GM18520 (cell line): Measurements from ENCODE around the gene C17orf113.

Experiments
- ATAC-seq: cut with Tn5 transposase; IDR thresholded peaks from one replicate; pipeline ENCODE4 v1.9.1; 2021; ENCODE audit not compliant: unreplicated experiment

Gene C17orf113

DNA sequence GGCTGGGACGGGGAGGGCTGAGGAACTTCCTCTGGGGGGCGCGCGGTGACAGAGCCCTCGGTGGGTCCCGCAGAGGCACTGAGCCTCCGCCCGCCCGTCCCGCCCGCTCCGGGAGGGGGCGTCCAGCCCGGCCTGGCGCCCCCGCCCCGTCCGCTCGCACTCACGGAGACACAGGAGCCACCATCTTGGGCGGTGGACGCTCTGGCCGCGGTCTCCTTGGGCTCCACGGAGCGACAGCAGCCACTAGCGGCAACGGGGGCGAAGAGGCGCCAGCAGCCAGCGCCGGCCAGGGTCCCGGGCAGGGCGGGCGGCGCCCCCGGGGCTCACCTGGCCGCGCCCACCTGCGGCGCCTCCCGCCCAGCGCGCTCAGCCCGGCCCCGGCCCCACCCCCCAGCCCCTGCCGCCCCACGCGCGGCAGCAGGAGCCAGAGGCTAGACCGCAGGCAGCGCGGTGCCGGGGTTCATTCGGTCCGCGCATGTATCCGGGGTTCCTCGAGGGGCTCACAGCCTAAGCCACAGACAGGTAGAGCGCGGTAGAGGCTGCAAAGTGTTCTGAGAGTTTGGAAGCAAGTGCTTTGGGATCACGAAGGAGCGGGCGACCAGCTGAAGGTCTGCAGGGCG is at the start of gene C17orf113:
C17orf113 (minus strand) TSS at position 209 of the 620 bp plus-strand sequence. CDS start 7,225 bp downstream, outside the sequence.
- ATAC-seq: no peak

DNA sequence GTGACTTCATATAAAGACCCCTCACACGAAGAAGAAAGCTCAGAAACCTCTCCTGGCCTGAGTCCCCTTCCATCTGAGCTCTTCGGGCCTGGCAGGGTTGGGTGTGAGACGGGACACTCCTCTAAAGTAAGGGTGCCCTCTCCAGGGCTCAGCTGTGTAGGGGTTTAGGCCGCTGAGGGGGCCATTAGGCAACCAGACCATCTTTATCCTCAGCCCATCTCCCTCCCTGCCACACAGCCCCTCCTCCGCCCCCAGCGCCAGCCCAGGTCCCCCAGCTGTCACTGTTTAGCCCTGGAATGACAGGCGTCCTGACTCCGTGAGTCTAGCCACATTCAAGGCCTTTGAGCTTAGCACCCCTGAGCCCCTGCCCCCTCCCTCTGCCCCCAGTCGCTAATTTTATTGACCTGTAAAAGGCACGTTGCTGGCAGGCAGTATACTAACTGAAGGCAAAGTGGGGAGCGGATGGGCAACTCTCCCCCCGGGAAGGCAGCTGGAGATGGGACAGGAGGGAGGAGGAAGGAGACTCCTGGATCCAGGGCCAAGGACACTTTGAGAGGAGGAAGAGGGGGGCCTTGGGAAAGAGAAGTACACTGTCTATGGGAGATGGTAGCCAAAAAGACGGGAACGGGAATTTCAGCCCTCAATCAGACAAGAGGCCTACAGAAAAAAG is 48.5 kb upstream of the C17orf113 start:
- ATAC-seq: no peak

DNA sequence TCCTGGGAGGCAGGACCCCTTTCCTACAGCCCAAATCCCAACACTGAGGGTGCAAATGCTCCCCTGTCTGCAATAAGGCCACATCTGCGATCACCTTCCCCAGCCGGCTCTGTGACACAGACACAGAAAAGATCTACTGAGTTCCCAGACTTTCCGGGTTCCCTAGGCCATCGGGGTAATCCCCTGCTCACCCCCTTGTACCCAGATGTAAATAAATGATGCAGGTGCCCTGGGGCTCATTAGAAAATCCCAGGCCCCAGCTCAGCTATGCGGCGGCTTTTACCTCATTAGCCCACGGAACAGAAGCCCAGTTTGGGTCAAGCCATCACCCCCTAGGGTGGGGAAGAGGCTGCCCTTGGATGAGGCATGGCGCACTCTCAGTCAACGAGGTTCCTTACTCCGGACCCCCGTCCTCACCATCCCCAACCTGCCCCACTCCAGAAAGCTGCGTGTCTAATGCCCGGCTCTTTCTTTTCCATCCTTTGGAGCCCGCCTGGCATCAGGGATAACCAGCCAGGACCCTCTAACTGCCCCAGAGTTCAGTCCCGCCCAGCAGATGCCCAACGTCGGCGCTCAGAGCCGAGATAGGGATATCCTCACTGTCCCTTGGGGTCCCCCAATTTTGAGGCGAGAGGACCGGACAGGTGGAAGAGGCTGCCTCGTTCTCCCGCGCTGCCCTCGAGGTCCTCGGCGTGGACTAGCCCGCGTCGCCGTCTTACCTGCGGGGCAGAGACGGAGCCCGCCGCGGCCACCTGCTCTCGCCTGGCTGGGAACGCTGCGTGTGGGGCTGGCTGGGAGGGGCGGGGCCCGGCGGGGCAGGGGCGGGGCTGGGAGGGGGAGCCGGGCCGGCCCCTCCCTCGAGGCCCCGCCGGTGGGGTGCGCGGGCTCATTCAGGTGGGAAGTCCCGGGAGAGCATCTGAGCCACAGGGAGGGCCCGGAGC is 47.6 kb upstream of the C17orf113 start, which contains the start of gene ZNF385C:
ZNF385C (minus strand) TSS at position 783 of the 941 bp plus-strand sequence. CDS start 35,417 bp downstream, outside the sequence.
- ATAC-seq: no peak

DNA sequence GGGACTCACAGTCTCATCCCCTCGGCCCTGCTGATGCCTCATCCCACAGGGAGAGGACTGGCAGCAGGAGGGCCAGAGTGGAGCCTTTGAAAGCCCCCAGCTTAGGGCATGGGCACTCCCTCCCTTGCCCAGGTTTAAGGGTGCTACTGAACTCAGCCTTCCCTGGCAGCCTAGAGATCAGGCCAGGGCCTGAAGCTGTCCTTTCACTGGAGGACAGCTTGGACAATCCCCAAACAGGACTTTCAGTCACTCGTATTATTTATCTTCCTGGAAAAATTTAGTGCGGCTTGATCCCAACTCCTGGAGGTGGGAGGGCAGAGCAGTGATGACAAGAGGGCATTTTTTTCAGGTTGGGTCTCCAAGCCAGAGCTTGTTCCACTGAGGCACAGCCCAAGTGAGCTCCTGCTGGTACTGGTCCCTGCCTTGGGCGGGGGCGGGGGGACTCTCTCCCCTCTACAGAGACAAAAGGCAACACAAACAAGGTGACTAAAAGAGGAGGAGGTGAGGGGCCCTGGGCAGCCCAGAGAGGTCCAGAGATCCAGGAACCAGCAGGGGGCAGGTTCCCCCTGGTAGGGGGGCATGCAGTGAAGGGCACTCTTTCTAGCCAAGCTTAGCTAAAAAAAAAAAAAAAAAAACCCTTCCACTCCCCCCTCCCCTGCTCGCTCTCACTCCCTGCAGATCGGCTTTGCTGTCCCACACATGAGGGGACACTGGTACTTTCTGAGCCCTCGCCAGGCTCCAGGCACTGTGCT is 46.1 kb upstream of the C17orf113 start:
- no peak for ATAC-seq

DNA sequence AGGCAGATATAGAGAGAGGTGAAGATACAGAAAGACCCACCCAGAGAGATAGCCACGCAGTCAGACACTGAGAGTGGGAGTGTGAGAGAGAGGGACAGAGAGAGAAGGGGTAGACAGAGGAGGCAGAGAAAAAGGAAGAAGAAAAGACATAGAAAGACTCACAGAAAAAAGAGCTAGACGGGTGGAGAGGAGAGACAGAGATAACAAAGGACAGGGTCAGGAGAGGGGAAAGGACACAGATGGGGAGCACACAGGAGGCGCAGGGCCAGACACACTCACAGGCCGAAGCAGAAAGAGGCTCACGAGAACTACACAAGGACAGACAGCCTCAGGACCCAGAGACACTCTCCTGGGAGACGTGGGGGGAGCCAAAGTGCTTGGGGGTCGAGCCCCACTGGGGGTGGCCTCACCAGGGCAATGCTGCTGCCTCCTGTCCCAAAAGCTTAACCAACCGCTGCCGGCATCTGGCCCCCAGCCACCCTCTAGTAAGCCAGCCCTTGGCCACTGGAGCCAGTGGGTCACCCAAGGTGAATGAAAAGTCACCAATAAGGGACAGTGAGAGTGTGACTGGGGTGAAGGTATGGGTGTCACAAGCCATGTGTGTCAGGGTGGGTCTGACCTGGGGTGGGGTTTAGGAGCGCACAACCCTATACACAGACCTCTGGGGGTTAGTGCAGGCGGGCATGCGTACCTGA is 44.1 kb upstream of the C17orf113 start:
- no peak for ATAC-seq

DNA sequence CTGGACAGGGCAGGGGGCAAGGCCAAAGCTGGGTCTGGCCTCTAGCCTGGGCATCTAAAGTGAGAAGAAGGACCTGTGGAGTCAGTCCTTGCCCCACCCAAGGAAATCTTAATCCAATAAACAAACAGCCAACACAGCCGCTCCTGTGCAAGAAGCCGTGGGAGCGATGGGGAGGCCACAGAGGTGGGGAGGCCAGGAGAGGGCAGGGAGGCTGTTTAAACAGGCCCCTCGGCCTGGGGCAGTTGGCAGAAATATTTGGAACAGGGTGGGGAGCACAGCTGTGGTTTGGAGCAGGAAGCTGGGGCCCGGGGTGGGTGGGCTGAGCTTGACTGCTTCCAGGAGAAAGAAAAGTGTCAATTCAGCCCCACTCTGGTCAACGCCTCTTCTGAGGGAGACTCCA is 42.5 kb upstream of the C17orf113 start:
- no peak for ATAC-seq

DNA sequence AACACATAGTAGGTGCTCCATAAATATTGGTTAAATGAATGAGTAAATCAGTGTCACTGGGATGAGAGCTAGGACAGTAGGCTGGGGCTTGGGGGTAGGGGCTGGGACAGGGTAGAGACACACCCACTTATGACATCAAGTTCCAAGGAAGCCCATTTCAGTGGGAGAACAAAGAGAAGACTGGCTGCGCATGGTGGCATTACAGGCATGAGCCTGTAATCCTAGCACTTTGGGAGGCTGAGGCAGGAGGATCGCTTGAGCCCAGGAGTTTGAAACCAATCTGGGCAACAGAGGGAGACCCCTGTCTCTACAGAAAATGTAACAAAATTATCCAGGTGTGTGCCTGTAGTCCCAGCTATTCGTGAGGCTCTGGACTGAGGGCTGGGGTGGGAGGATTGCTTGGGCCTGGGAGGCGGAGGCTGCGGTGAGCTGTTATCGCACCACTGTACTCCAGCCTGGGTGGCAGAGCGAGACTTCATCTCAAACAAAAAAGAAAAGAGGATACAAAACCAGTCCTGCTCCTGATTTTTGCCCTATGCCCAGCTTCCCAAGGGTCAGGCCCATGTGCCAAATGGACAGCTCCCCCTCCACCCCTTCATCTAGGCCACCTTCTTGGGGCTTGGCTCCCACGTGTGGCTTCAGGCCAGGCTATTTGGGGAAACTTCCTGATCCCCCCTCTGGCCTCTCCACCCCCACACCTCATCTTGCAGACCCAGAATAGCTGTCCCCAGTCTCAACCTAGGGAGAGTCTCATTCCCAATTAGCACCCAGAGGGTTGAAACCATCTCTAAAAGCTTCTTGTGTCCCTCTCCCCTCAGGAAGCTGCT is 40.8 kb upstream of the C17orf113 start:
- no peak for ATAC-seq

DNA sequence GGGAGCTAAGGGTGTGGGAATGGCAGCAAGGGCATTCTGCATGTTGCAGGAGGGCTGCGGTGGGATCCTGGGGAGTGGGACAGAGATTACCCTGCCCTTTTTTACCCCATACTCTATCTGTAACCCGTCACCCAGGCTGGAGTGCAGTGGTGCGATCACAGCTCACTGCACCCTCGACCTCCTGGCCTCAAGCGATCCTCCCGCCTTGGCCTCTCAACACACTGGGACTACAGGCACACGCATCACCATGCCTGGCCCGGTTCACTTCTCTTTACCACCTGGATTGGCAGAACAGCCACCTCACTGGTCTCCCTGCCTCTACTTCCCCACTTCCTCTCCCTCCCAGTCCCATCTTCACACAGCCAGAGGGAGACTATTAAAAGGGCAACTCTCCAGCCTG is 38.3 kb upstream of the C17orf113 start:
- ATAC-seq: no peak

DNA sequence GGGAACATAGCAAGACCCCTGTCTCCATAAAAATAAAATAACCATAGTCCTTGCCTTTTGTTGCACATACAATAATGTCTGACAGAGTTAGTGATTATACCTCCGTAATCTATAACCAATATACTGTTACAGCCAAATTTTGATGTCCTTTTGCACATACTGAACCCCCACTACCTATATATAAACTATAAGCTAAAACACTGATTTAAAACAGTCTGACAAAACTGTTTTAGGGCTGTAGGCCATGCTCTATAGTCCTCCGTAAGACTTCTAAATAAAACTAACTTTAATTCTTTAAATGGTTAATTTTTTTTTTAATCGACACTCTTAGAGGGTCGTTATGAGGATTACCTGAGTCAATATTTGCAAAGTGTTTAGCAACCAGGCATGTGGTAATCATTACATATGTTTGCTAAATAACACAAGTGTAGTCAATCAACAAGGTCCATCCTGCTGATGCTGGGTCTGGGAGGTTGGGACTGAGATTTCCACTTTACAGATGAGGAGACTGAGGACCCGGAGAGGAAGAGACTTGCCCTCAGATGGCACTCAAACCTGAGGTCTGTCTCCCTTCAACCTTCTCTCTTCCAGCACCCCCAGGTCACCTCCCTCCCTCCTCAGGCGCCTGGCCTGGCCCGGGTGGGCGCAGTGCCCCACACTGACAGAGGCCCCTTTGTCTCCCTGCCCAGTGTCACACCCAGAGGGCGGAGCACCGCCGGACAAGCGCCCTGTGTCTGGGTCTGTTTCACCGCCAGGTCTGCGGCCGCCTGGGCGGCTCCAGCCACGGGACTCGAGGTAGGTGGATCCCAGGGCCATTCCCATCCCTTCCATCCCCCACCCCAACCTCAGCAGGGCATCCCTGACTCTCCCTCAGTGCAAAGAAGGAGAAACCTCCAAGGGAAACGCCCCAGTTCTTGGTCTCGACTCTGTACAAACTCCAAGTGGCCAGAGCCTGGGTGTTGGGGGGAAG is 37.6 kb upstream of the C17orf113 start:
- ATAC-seq: no peak

DNA sequence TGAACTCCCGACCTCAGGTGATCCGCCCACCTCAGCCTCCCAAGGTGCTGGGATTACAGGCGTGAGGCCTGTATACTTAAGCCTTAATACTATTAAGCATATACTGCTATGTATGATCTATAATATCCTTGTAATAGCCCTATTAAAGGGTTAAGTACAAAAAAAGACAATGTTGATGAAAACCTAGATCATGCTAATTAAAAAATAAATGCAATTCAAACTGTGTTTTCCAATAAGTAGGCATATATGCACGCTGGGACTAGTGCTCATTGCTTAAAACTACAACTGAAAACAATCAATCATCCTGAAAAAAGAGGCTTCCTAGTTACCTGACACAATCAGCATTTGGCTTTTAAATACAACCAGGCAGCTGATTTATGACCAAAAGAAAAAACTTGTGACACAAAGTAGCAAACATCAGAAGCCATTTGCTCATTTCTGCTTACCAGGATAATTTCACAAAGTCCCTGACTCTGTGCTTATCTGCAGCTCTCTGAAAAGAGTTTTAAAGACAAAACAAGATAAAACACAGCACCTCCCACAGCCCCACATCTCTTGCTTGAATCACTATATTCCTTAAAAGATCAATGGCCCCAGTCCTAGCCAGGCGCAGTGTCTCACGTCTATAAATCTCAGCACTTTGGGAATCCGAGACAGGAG is 36.8 kb upstream of the C17orf113 start:
- ATAC-seq: no peak

DNA sequence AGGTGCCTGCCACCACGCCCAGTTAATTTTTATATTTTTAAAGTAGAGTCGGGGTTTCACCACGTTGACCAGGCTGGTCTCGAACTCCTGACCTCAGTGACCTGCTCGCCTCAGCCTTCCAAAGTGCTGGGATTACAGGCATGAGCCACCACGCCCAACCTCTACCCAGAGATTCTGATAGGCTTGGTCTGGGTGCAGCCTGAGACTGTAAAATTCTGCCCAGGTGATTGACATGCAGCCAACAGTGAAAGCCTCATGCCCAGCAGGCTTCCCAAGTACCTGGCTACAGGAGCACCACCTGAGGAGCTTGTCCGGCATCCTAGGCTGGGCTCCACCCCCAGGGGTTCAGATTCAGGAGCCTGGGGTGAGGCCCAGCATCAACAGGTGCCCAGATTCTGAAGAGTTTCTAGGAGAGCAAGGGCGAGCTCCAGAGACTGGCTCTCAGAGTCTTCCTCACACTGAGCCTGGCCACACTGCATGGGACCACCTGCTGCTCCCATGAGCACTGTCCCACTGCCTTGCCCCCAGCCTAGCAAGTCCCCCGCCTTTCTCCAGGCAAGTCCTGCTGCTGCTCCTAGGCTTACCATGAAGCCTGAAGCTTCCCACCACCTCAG is 31.2 kb upstream of the C17orf113 start:
- ATAC-seq: no peak

DNA sequence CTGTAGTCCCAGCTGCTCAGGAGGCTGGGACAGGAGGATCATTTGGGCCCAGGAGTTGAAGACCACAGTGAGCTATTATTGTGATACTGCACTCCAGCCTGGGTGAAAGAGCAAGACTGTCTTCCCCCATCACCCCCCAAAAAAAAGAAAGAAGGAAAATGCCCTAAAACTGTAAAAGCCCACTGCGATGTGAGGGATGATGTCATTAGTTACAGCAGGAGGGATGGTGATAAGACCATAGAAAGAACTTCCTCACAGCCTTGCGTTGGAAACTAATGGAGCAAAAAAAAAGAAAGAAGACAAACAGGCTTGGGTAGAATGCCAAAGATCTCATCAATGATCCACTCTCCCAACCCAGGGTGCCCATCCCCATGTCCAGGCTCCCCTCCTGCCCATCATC is 29.1 kb upstream of the C17orf113 start:
- ATAC-seq: no peak

DNA sequence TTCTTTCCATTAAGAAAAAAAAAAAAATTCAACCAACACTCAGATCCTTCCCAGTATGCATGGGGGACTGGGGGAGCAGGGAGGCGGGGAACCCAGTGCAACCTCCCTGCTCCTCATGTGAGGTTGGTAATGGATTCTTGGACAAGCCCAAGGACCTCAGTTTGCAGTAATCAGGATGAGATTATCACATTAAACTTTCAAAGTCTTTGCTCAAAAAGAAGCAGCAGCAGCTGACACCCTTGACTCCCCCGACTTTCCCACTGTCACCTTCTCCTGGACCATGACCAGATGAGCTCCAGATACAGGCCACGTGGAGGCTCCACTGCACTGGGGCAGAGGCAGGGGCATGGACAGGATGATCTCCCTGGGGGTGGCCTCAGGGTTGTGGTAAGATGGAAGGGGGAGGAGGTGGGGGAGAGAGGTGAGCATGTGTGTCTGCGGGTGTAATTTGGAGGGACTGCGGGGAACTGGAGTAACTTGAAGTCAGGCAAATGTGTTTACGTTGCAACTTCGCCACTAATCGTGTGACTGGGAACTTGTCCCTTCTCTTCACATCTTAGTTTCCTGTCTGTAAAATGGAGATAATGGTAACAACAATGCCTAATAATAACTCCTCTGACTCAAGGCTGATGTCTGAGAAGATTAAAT is 28.1 kb upstream of the C17orf113 start:
- ATAC-seq: no peak

DNA sequence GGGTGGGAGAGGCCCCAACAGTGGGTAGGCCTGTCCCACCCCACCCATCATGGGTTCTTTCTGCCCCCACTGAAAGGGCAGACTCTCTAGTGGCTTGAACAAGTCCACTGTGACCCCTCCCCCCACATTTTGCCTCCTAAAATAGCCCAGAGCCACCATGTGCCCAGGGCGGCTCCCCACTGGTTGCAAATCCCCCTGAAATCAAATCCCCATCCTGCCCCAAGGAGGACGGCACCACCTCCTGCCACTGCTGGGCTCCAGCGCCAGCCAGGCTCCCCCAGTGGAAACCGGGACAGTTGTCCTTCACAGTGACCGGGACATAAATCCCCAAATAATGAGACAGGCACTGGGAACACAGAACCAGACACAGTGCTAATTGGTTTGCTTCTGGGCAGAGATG is 27.4 kb upstream of the C17orf113 start:
- ATAC-seq: no peak

DNA sequence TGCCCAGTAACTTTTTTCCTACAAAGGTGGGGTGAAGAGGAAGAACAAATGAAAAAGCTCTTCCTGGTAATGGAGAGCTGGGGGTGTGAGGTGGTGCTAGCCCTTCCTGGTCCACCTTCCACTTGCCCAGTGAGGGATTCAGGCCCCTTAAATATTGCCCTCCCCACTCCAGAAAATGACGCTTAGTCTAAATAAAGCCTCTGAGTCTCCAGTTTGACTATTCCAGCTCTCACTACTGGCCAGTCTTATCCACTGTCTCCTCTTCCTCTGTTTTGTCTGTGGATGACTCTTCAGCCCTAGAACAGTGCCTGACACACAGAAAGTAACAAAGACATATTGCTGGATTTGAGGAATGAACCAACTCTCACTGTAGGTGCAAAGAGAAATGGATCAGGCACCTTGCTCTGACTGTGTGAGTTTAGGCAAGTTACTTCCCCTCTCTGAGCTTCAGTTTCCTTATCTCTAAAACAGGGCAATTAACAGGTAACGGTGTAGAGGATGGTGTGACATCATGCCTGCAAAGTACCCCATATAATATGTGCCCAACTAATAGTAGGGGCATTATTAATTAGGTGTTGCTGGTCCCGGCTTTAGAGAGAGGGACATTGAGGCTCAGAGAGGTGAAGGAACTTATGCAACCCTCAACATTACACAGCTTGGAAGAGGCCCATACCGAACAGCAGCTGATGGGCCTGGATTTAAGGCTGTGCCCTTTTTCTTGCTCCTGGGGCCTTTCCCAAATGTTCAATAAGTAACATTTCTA is 26.6 kb upstream of the C17orf113 start:
- ATAC-seq: no peak

DNA sequence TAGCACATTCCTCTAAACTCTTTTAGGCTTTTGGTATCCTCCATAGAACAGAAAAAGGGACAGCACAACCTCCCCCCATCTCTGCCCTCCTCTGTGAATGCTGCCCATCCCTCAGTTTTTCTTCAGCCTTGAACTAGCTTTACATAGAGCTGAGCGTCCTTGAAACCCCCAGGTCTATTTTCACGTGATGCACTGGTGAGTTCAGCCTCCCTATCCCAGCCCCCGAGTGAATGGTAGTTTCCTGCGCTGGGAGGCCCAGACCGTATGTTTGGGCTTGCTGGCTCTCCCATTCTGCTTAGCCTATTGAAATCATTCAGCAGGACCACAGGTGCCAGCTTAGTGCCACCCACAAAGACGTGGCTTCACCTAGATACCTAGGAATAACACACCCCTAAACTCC is 25.4 kb upstream of the C17orf113 start:
- ATAC-seq: no peak
